B cell (primary cell): ENCODE data around the gene HDHD5. TPM values are rescaled to one million over a fixed set of nuclear protein-coding genes. Genes with fewer than 3 reads are reported as not detected.

Experiments used
- ATAC-seq: fragments of 200-7000 bp; cut with Tn5 transposase; one replicate; pipeline ENCODE4 v1.10.0; 2021; ENCODE audit warnings: low read depth, mild to moderate bottlenecking, moderate number of reproducible peaks, moderate library complexity
- CTCF ChIA-PET: fragments of 350-600 bp; sonication (Branson Sonifier 250); formaldehyde crosslinking; loops from one replicate; lab custom pipeline; 2021; ENCODE audit warnings: antibody characterized with exemption, inconsistent platforms; lab: Charles Lee
- POLR2A ChIA-PET: fragments of 350-600 bp; sonication (Branson Sonifier 250); formaldehyde crosslinking; loops from one replicate; lab custom pipeline; 2021; ENCODE audit warnings: antibody characterized with exemption; lab: Charles Lee
- DNase-seq: peaks from one replicate; pipeline ENCODE4 v3.0.0; 2013
- H2AFZ ChIP-seq: 2 replicates; pipeline ENCODE4 v1.6.1; 2012; ENCODE audit warnings: mild to moderate bottlenecking, low read depth, low read length; ENCODE audit not compliant: insufficient read depth, poor library complexity, severe bottlenecking
- H3K27ac ChIP-seq, 2 donors: 1 replicate in 1 of 2; 2 replicates in 1 of 2; pipeline ENCODE4 v1.5.1; 2012 to 2013; ENCODE audit warnings: low read length in 2 of 2, mild to moderate bottlenecking in 2 of 2, moderate library complexity in 1 of 2
- H3K27me3 ChIP-seq, 4 experiments: fragments of 200-600 bp in 1 of 4; sonication (generic) in 1 of 4; replicated peaks in 1 of 4; 1 replicate in 2 of 4; 2 replicates in 2 of 4; pipeline versions ENCODE4 v1.6.1 to v1.7.0; 2013 to 2016; ENCODE audit warnings: low read length in 3 of 4, mild to moderate bottlenecking in 2 of 4, mixed read lengths in 1 of 4, moderate library complexity in 1 of 4; ENCODE audit not compliant: insufficient read depth in 4 of 4, control insufficient read depth in 3 of 4; ENCODE audit errors: control extremely low read depth in 1 of 4
- H3K36me3 ChIP-seq, 2 experiments: replicated peaks in 1 of 2; 1 replicate in 1 of 2; 2 replicates in 1 of 2; pipeline versions ENCODE4 v1.6.1 to v1.7.1; 2013; ENCODE audit warnings: low read length in 1 of 2; ENCODE audit not compliant: insufficient read depth in 2 of 2, control insufficient read depth in 1 of 2; ENCODE audit errors: control extremely low read depth in 1 of 2, extremely low read depth in 1 of 2
- H3K4me1 ChIP-seq, 2 donors: fragments of 200-600 bp in 1 of 2; sonication (generic) in 1 of 2; 1 replicate in 1 of 2; 2 replicates in 1 of 2; pipeline versions ENCODE4 v1.5.1 to v1.6.1; 2013 to 2017; ENCODE audit warnings: low read length in 2 of 2; ENCODE audit not compliant: control insufficient read depth in 2 of 2, insufficient read depth in 2 of 2
- H3K4me2 ChIP-seq: replicated peaks from 2 replicates; pipeline ENCODE3; 2012; ENCODE audit warnings: mild to moderate bottlenecking, low read depth, low read length; ENCODE audit not compliant: poor library complexity, severe bottlenecking
- H3K4me3 ChIP-seq, 5 experiments: fragments of 200-600 bp in 1 of 5; sonication (generic) in 1 of 5; 1 replicate in 3 of 5; 2 replicates in 2 of 5; pipeline versions ENCODE4 v1.5.1 to v1.7.0; 2011 to 2016; ENCODE audit warnings: low read length in 4 of 5, mild to moderate bottlenecking in 4 of 5, low read depth in 2 of 5, control low read depth in 1 of 5, moderate library complexity in 1 of 5; ENCODE audit not compliant: insufficient read depth in 1 of 5; ENCODE audit errors: control extremely low read depth in 1 of 5, extremely low read depth in 1 of 5
- H3K79me2 ChIP-seq: fragments of 200-600 bp; sonication (generic); one replicate; pipeline ENCODE4 v1.6.0; 2016; ENCODE audit warnings: low read length; ENCODE audit not compliant: control insufficient read depth, insufficient read depth
- H3K9ac ChIP-seq: fragments of 200-600 bp; sonication (generic); 2 replicates; pipeline ENCODE4 v1.6.1; 2017; ENCODE audit warnings: mild to moderate bottlenecking, low read length, moderate library complexity
- H3K9me3 ChIP-seq, 3 donors: one replicate each; pipeline versions ENCODE4 v1.6.1 to v1.7.1; 2013; ENCODE audit warnings: low read length in 2 of 3; ENCODE audit not compliant: control insufficient read depth in 2 of 3, insufficient read depth in 1 of 3; ENCODE audit errors: control extremely low read depth in 1 of 3
- H4K20me1 ChIP-seq: 2 replicates; pipeline ENCODE4 v1.6.0; 2012; ENCODE audit warnings: mild to moderate bottlenecking, low read length; ENCODE audit not compliant: insufficient read depth, control insufficient read depth, poor library complexity, severe bottlenecking
- H3K27ac Mint-ChIP-seq: one replicate; pipeline ENCODE4 v1.8.0; 2021; ENCODE audit warnings: mixed read lengths
- H3K27me3 Mint-ChIP-seq: one replicate; pipeline ENCODE4 v1.8.0; 2021; ENCODE audit warnings: mixed read lengths
- H3K4me1 Mint-ChIP-seq: one replicate; pipeline ENCODE4 v1.8.0; 2021; ENCODE audit warnings: mixed read lengths
- H3K4me3 Mint-ChIP-seq: one replicate; pipeline ENCODE4 v1.8.0; 2021; ENCODE audit warnings: mixed read lengths
- H3K9me3 Mint-ChIP-seq: one replicate; pipeline ENCODE4 v1.8.0; 2022; ENCODE audit warnings: mixed read lengths; ENCODE audit not compliant: insufficient read depth
- EZH2 ChIP-seq: IDR thresholded peaks from 2 replicates; pipeline ENCODE4 v1.6.1; 2012; ENCODE audit warnings: borderline replicate concordance, low read depth, mild to moderate bottlenecking, moderate library complexity, low read length; ENCODE audit not compliant: insufficient read depth, poor library complexity, severe bottlenecking
- WGBS: methylation state at CpG from one replicate; pipeline ENCODE4 v1.1.5; 2013; ENCODE audit warnings: missing lambda C conversion rate; ENCODE audit not compliant: insufficient coverage; 5-methylcytosine and 5-hydroxymethylcytosine counted together
- intact Hi-C: fragments of 100-400 bp; cut with micrococcal nuclease; formaldehyde crosslinking; loops from one replicate; pipeline ENCODE4 v1.10.0; 2022
- polyA plus RNA-seq: library from polyadenylated mRNA; depleted of rRNA; stranded (reverse); fragments of >200 nt; gene quantifications from 2 replicates; pipeline ENCODE4 v1.2.3, GENCODE V29; 2012
- total RNA-seq, 2 donors: library from RNA; stranded (reverse); fragments of 120-200 nt in 1 of 2; gene quantifications; 1 replicate in 1 of 2; 2 replicates in 1 of 2; pipeline versions ENCODE4 v1.2.3 to v1.2.4, GENCODE V29; 2013 to 2022
- TF ChIP-seq, protein P1 (sequence below): fragments of 200-600 bp; IDR thresholded peaks from one replicate; pipeline ENCODE4 v1.8.0; 2022; ENCODE audit warnings: antibody characterized with exemption, mild to moderate bottlenecking

HDHD5 gene
- total and polyA plus RNA-seq, 2 donors (not counting 1 experiment from before 2014, with no cell fraction given), result 17.7 to 37.7 TPM

DNA sequence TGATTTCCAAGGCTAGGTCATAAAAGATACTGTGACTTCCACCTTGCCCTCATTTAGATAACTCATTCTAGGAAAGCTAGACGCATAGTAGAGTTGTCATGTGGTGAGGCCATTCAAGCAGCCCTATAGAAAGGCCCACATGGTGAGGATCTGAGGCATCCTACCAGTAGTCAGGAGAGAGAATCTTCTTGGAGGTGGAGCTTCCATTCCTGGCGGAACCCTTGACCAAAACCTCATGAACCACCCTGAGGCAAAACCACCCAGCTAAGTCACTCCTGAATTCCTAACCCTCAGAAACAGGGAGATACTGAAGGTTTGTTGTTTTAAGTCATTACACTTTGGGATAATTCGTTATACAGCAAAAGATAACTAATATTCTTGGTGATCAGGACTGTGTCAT, 2.9 kb upstream of the HDHD5 start:
- 100% methylated on average over 1 of the region's 3 CpGs for WGBS
- POLR2A ChIA-PET, result no interaction called here
- Histone ChIP-seq H4K20me1 (peaks cover 5% of the 10 kb centered on the region), H3K4me1 (peaks cover 12 to 21% of the 10 kb centered on the region in 2 donors), H3K36me3 (no peaks in the 10 kb centered on the region), H2AFZ (no peak overlapping the region), H3K27ac (no peak overlapping the region), H3K9ac (no peak overlapping the region), H3K27me3 (no peaks in the 10 kb centered on the region), H3K9me3 (no peaks in the 10 kb centered on the region), H3K4me2 (no peak overlapping the region), H3K79me2 (peaks cover 28% of the 10 kb centered on the region), H3K4me3 (no peak overlapping the region)
- CTCF ChIA-PET, result interaction anchor here (1.1 to 5.2 kb wide), 3 partner anchors 10 to 340 kb away, joined by 4 to 31 read pairs (median 12); no protein-coding TSS in a partner anchor
- DNase-seq (no peak), ATAC-seq (no peak)
- Mint-ChIP-seq H3K9me3 (no peaks in the 10 kb centered on the region), H3K27ac (no peak overlapping the region), H3K27me3 (no peaks in the 10 kb centered on the region), H3K4me3 (no peak overlapping the region), H3K4me1 (peaks cover 10% of the 10 kb centered on the region)
- intact Hi-C loops, result no loop called here
- TF ChIP-seq, protein P1, sequence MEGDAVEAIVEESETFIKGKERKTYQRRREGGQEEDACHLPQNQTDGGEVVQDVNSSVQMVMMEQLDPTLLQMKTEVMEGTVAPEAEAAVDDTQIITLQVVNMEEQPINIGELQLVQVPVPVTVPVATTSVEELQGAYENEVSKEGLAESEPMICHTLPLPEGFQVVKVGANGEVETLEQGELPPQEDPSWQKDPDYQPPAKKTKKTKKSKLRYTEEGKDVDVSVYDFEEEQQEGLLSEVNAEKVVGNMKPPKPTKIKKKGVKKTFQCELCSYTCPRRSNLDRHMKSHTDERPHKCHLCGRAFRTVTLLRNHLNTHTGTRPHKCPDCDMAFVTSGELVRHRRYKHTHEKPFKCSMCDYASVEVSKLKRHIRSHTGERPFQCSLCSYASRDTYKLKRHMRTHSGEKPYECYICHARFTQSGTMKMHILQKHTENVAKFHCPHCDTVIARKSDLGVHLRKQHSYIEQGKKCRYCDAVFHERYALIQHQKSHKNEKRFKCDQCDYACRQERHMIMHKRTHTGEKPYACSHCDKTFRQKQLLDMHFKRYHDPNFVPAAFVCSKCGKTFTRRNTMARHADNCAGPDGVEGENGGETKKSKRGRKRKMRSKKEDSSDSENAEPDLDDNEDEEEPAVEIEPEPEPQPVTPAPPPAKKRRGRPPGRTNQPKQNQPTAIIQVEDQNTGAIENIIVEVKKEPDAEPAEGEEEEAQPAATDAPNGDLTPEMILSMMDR, result no peak
- TF ChIP-seq EZH2, result no peak

DNA sequence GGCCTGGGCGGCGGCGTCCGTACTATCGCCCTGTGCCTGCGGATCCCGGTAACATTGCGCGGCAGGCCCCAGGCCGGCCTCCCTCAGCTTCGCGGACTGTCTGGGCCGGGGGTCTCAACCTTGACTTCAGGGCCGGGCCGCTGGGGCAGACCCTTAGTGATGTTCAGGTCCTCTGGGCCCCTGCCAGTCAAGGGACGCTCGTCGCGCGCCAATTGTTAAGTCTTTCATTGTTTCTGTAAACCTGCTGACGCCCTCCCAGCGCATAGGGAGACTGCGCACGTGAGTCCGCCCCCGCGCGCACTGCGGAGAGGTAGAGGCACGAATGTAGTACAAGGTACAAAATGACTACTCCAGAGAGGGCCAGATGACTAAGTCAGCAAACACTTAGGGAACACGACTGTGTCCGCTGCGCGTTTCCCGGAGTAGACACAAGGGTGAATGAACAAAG, 451 bp upstream of the HDHD5 start:
- intact Hi-C loops, result loop anchor here (1.0 to 5.0 kb wide), 6 partner anchors 12 to 479 kb away; partner anchors contain the start of genes ADA2, ATP6V1E1, BCL2L13 and IL17RA
- Histone ChIP-seq H3K4me2 (peak overlapping the region; percentile 99), H3K27me3 (no peaks in the 10 kb centered on the region), H3K27ac (peak overlapping the region in 1 of 2 donors; percentile 2), H3K9me3 (no peaks in the 10 kb centered on the region), H3K4me3 (peak overlapping the region; percentile 8 to 92 (median 80)), H3K79me2 (peaks cover 45% of the 10 kb centered on the region), H3K36me3 (no peaks in the 10 kb centered on the region), H3K4me1 (peaks cover 12 to 21% of the 10 kb centered on the region in 2 donors), H4K20me1 (peaks cover 16% of the 10 kb centered on the region), H3K9ac (peak overlapping the region; percentile 86), H2AFZ (peak overlapping the region; percentile 98)
- peak overlapping the region; percentile 71 for H3K27ac Mint-ChIP-seq
- H3K27me3 Mint-ChIP-seq, result no peaks in the 10 kb centered on the region
- peak overlapping the region; percentile 88 for H3K4me3 Mint-ChIP-seq
- CTCF ChIA-PET, result interaction anchor here (1.2 to 5.2 kb wide), 3 partner anchors 12 to 342 kb away, joined by 5 to 31 read pairs (median 8); no protein-coding TSS in a partner anchor
- no peaks in the 10 kb centered on the region for H3K9me3 Mint-ChIP-seq
- WGBS, result 34% methylated on average over 35 of the region's 35 CpGs
- H3K4me1 Mint-ChIP-seq, result peaks cover 21% of the 10 kb centered on the region
- TF ChIP-seq EZH2, result no peak
- TF ChIP-seq, protein P1, result no peak
- POLR2A ChIA-PET, result interaction anchor here (0.5 to 0.6 kb wide), 4 partner anchors 63 to 583 kb away, joined by 4 to 9 read pairs (median 6); no protein-coding TSS in a partner anchor
- ATAC-seq, result peak; percentile 2
- DNase-seq, result no peak
